NCI-H510A treated with DMSO at 0.1 percent for 48 hours (cell line): Measurements from ENCODE around the gene FOXA3.
A peak's percentile ranks its signal among the peaks of the same experiment; 100 is the strongest.

Experiments used
- DNase-seq: peaks from one replicate; lab custom pipeline; 2025; lab: John Stamatoyannopoulos, UW

The FOXA3 gene

GRCh38 chr19:45874620-45874966 lies 10.5 kb downstream of the FOXA3 start:
- DNase-seq: no peak

GRCh38 chr19:45876161-45876410 lies 12.0 kb downstream of the FOXA3 start:
- DNase-seq: no peak

- DNase-seq: no peak
Observed at GRCh38 chr19:45876411-45877197, 12.5 kb downstream of the FOXA3 start.

- DNase-seq: no peak
Observed at GRCh38 chr19:45878043-45878794, 14.1 kb downstream of the FOXA3 start.

- DNase-seq: no peak
Observed at GRCh38 chr19:45879055-45879454, 14.9 kb downstream of the FOXA3 start.

GRCh38 chr19:45879971-45880370 lies 15.8 kb downstream of the FOXA3 start:
- no peak for DNase-seq

- peak; percentile 78 for DNase-seq
Observed at GRCh38 chr19:45881082-45881908, 17.2 kb downstream of the FOXA3 start.

- DNase-seq: peak; percentile 17
Observed at GRCh38 chr19:45881909-45882528, 17.9 kb downstream of the FOXA3 start.

GRCh38 chr19:45882652-45883585 lies 18.8 kb downstream of the FOXA3 start:
- DNase-seq: peak; percentile 84

- DNase-seq: no peak
Observed at GRCh38 chr19:45883586-45883880, 19.4 kb downstream of the FOXA3 start.

- no peak for DNase-seq
Observed at GRCh38 chr19:45883881-45884681, 20.0 kb downstream of the FOXA3 start.

GRCh38 chr19:45884682-45885555 lies 20.8 kb downstream of the FOXA3 start:
- no peak for DNase-seq

GRCh38 chr19:45885556-45886426 lies 21.7 kb downstream of the FOXA3 start, which contains the start of gene IRF2BP1:
Gene IRF2BP1, minus strand, starts transcription at chr19:45886141. Its CDS starts 367 bp downstream, at chr19:45885774.
- DNase-seq: peak; percentile 94

- peak; percentile 94 for DNase-seq
Observed at GRCh38 chr19:45886427-45887199, 22.5 kb downstream of the FOXA3 start.

- no peak for DNase-seq
Observed at GRCh38 chr19:45887200-45887710, 23.1 kb downstream of the FOXA3 start.

- no peak for DNase-seq
Observed at GRCh38 chr19:45889210-45889885, 25.2 kb downstream of the FOXA3 start.

GRCh38 chr19:45890877-45891276 lies 26.8 kb downstream of the FOXA3 start:
- DNase-seq: no peak
